C4-2B (cell line): ENCODE results near the gene ZFAND3.

Experiments used
- CTCF ChIP-seq: fragments of 450-650 bp; conservative IDR thresholded peaks from 2 replicates; pipeline ENCODE4 v1.5.1; 2017; ENCODE audit warnings: mild to moderate bottlenecking
- ZFX ChIP-seq: fragments of 450-650 bp; IDR thresholded peaks from 2 replicates; pipeline ENCODE4 v1.6.1; 2017

GRCh38 chr6:38131527-38131965 lies 312.0 kb downstream of the ZFAND3 start:
- TF ChIP-seq CTCF = no peak
- TF ChIP-seq ZFX = no peak
